ENCODE results near the gene SPINK13.
"Not testable (repeated sequence)": the region's sequence is repeated elsewhere in the genome, so short reads cannot be mapped to it uniquely, and the experiment has no call there.

SPINK13 gene

GRCh38 chr5:148268566-148268965 is at the start of gene SPINK13:
SPINK13 (plus strand) TSS chr5:148268794; CDS start chr5:148270073, 1,279 bp downstream.
- DNase-seq (ENCODE audit: low read depth in 2 of 2), result no peak

GRCh38 chr5:148221508-148221907 is 47.1 kb upstream of the SPINK13 start:
- DNase-seq (ENCODE audit: low read depth in 2 of 2), result no peak

GRCh38 chr5:148224117-148224742 is 44.4 kb upstream of the SPINK13 start:
- DNase-seq (ENCODE audit: low read depth in 2 of 2), result no peak

GRCh38 chr5:148228392-148228984 is 40.1 kb upstream of the SPINK13 start:
- DNase-seq (ENCODE audit: low read depth in 2 of 2), result no peak

GRCh38 chr5:148229840-148230239 is 38.8 kb upstream of the SPINK13 start:
- DNase-seq (ENCODE audit: low read depth in 2 of 2), result no peak

- no peak for DNase-seq (ENCODE audit: low read depth in 2 of 2)
Observed at GRCh38 chr5:148230240-148230639, 38.4 kb upstream of the SPINK13 start.

GRCh38 chr5:148237785-148238417 is 30.7 kb upstream of the SPINK13 start:
- no peak for DNase-seq (ENCODE audit: low read depth in 2 of 2)

GRCh38 chr5:148238418-148238794 is 30.2 kb upstream of the SPINK13 start, which contains the start of gene MARCOL:
MARCOL (plus strand) TSS chr5:148238525; CDS start chr5:148238598, 73 bp downstream.
- DNase-seq (ENCODE audit: low read depth in 2 of 2), result no peak

- DNase-seq (ENCODE audit: low read depth in 2 of 2), result no peak
Observed at GRCh38 chr5:148248894-148249293, 19.7 kb upstream of the SPINK13 start.

GRCh38 chr5:148255456-148255855 is 13.1 kb upstream of the SPINK13 start:
- no peak for DNase-seq (ENCODE audit: low read depth in 2 of 2)

- no peak for DNase-seq (ENCODE audit: low read depth in 2 of 2)
Observed at GRCh38 chr5:148259288-148259687, 9.3 kb upstream of the SPINK13 start.

GRCh38 chr5:148261221-148261620 is 7.4 kb upstream of the SPINK13 start:
- DNase-seq (ENCODE audit: low read depth in 2 of 2), result no peak

- DNase-seq (ENCODE audit: low read depth in 2 of 2), result no peak
Observed at GRCh38 chr5:148267962-148268361, 632 bp upstream of the SPINK13 start.

- DNase-seq (ENCODE audit: low read depth in 2 of 2), result not testable (repeated sequence)
Observed at GRCh38 chr5:148275129-148275528, 6.5 kb downstream of the SPINK13 start.

GRCh38 chr5:148280893-148281292 is 12.3 kb downstream of the SPINK13 start:
- DNase-seq (ENCODE audit: low read depth in 2 of 2), result not testable (repeated sequence)

- not testable (repeated sequence) for DNase-seq (ENCODE audit: low read depth in 2 of 2)
Observed at GRCh38 chr5:148281336-148281735, 12.7 kb downstream of the SPINK13 start.

- DNase-seq (ENCODE audit: low read depth in 2 of 2), result no peak
Observed at GRCh38 chr5:148290271-148291195, 21.9 kb downstream of the SPINK13 start.

GRCh38 chr5:148297731-148298130 is 29.1 kb downstream of the SPINK13 start:
- DNase-seq (ENCODE audit: low read depth in 2 of 2), result no peak

- DNase-seq (ENCODE audit: low read depth in 2 of 2), result no peak
Observed at GRCh38 chr5:148306446-148306845, 37.9 kb downstream of the SPINK13 start.

GRCh38 chr5:148309019-148309418 is 40.4 kb downstream of the SPINK13 start:
- DNase-seq (ENCODE audit: low read depth in 2 of 2), result no peak

GRCh38 chr5:148309746-148310145 is 41.2 kb downstream of the SPINK13 start:
- DNase-seq (ENCODE audit: low read depth in 2 of 2), result no peak

- DNase-seq (ENCODE audit: low read depth in 2 of 2), result no peak
Observed at GRCh38 chr5:148311484-148311883, 42.9 kb downstream of the SPINK13 start.
